ENCODE measurements around the gene ASB1. TPM values are rescaled to one million over a fixed set of nuclear protein-coding genes. Genes with fewer than 3 reads are reported as not detected.

ASB1 gene
- total and polyA plus RNA-seq, 5 donors: 46.0 to 74.8 (median 65.5) TPM

GRCh38 chr2:238498188-238498587 is 71.5 kb downstream of the ASB1 start:
- Histone ChIP-seq H3K4me1 (ENCODE audit: control insufficient read depth, insufficient read depth, low read length) (no peaks in the 10 kb centered on the region), H3K27ac (ENCODE audit: low read length) (no peak overlapping the region), H3K9me3 (ENCODE audit: control insufficient read depth, low read length) (no peaks in the 10 kb centered on the region), H3K4me3 (ENCODE audit: low read length) (no peak overlapping the region), H3K27me3 (ENCODE audit: control insufficient read depth, insufficient read depth) (no peaks in the 10 kb centered on the region)
- WGBS: 86% methylated on average over 8 of the region's 8 CpGs
- intact Hi-C loops (cut with DNase I): no loop called here
- no peak for DNase-seq
- no peak for ATAC-seq

GRCh38 chr2:238498691-238499295 is 72.1 kb downstream of the ASB1 start:
- 88% methylated on average over 17 of the region's 17 CpGs for WGBS
- H3K4me1 ChIP-seq (ENCODE audit: control insufficient read depth, insufficient read depth, low read length): no peaks in the 10 kb centered on the region
- H3K4me3 ChIP-seq (ENCODE audit: low read length): no peak overlapping the region
- no peak for DNase-seq
- no peak overlapping the region for H3K27ac ChIP-seq (ENCODE audit: low read length)
- intact Hi-C loops (cut with DNase I): no loop called here
- ATAC-seq: no peak
- H3K27me3 ChIP-seq (ENCODE audit: control insufficient read depth, insufficient read depth): no peaks in the 10 kb centered on the region
- no peaks in the 10 kb centered on the region for H3K9me3 ChIP-seq (ENCODE audit: control insufficient read depth, low read length)

- Histone ChIP-seq H3K27ac (ENCODE audit: low read length) (no peak overlapping the region), H3K27me3 (ENCODE audit: control insufficient read depth, insufficient read depth) (no peaks in the 10 kb centered on the region), H3K9me3 (ENCODE audit: control insufficient read depth, low read length) (no peaks in the 10 kb centered on the region), H3K4me1 (ENCODE audit: control insufficient read depth, insufficient read depth, low read length) (no peaks in the 10 kb centered on the region), H3K4me3 (ENCODE audit: low read length) (no peak overlapping the region)
- intact Hi-C loops (cut with DNase I): no loop called here
- no peak for DNase-seq
- WGBS: 83% methylated on average over 21 of the region's 21 CpGs
- ATAC-seq: no peak
Observed at GRCh38 chr2:238499731-238500580, 73.2 kb downstream of the ASB1 start.

- no peak for ATAC-seq
- Histone ChIP-seq H3K4me3 (ENCODE audit: low read length) (no peak overlapping the region), H3K4me1 (ENCODE audit: control insufficient read depth, insufficient read depth, low read length) (no peaks in the 10 kb centered on the region), H3K27ac (ENCODE audit: low read length) (no peak overlapping the region), H3K27me3 (ENCODE audit: control insufficient read depth, insufficient read depth) (no peaks in the 10 kb centered on the region), H3K9me3 (ENCODE audit: control insufficient read depth, low read length) (no peaks in the 10 kb centered on the region)
- DNase-seq: no peak
- intact Hi-C loops (cut with DNase I): no loop called here
- 87% methylated on average over 5 of the region's 5 CpGs for WGBS
Observed at GRCh38 chr2:238501311-238501710, 74.6 kb downstream of the ASB1 start.

Other genes starting within 250 kb of the ASB1 start
- gene ILKAP, start 223.2 kb upstream of the ASB1 start, total RNA-seq: 10 to 100 TPM; 24.4 to 34.1 (median 30.7) TPM
- 34.3 TPM for gene ILKAP, start 223.2 kb upstream of the ASB1 start, polyA plus RNA-seq
- 1 to 10 TPM; 3.4 to 6.1 (median 4.6) TPM for gene HES6, start 186.9 kb upstream of the ASB1 start, total RNA-seq
- 6.0 TPM for gene HES6, start 186.9 kb upstream of the ASB1 start, polyA plus RNA-seq
- 1 to 10 TPM; 5.0 to 7.2 (median 6.4) TPM for gene PER2, start 138.3 kb upstream of the ASB1 start, total RNA-seq
- 3.8 TPM for gene PER2, start 138.3 kb upstream of the ASB1 start, polyA plus RNA-seq
- gene TRAF3IP1, start 106.4 kb upstream of the ASB1 start, total RNA-seq: 10 to 100 TPM; 13.1 to 19.9 (median 17.2) TPM
- gene TRAF3IP1, start 106.4 kb upstream of the ASB1 start, polyA plus RNA-seq: 6.3 TPM

Data from right cardiac atrium (tissue), 5 donors.